Transverse colon (tissue), 4 donors: ENCODE data around the gene OLIG2. TPM values are rescaled to one million over a fixed set of nuclear protein-coding genes. Genes with fewer than 3 reads are reported as not detected.

Source experiments
- DNase-seq: peaks from one replicate; pipeline ENCODE4 v3.0.0-alpha.2; 2019
- H3K27ac ChIP-seq, 4 donors: fragments of 200-600 bp; sonication (generic); 2 replicates each; pipeline ENCODE4 v1.5.1; 2016 to 2018; ENCODE audit warnings: inconsistent platforms in 4 of 4
- H3K27me3 ChIP-seq: fragments of 200-600 bp; sonication (generic); 2 replicates; pipeline ENCODE4 v1.5.1; 2017; ENCODE audit warnings: inconsistent platforms
- H3K36me3 ChIP-seq, 4 donors: fragments of 200-600 bp; sonication (generic); 2 replicates each; pipeline ENCODE4 v1.5.1; 2017 to 2019; ENCODE audit warnings: inconsistent platforms in 4 of 4
- H3K4me1 ChIP-seq, 4 donors: fragments of 200-600 bp; sonication (generic); 2 replicates each; pipeline ENCODE4 v1.5.1; 2017 to 2020; ENCODE audit warnings: inconsistent platforms in 4 of 4
- H3K4me3 ChIP-seq, 4 donors: fragments of 200-600 bp; sonication (generic); 1 replicate in 1 of 4; 2 replicates in 3 of 4; pipeline versions ENCODE4 v1.5.1 to v1.6.1; 2017 to 2019; ENCODE audit warnings: inconsistent platforms in 4 of 4
- H3K9me3 ChIP-seq, 2 donors: fragments of 200-600 bp; sonication (generic); 2 replicates each; pipeline ENCODE4 v1.5.1; 2017 to 2019; ENCODE audit warnings: inconsistent platforms in 2 of 2
- CTCF ChIP-seq, 5 experiments: fragments of 200-600 bp in 3 of 5; fragments of 450-650 bp in 2 of 5; sonication (generic) in 3 of 5; IDR thresholded peaks; 1 replicate in 2 of 5; 2 replicates in 3 of 5; pipeline ENCODE4 v1.5.1; 2016 to 2017; ENCODE audit warnings: antibody characterized with exemption in 5 of 5, inconsistent platforms in 3 of 5, mild to moderate bottlenecking in 2 of 5, moderate library complexity in 1 of 5
- EP300 ChIP-seq: sonication (generic); formaldehyde crosslinking; IDR thresholded peaks from one replicate; pipeline ENCODE4 v1.6.1; 2017; ENCODE audit warnings: antibody characterized with exemption, low read depth
- POLR2A ChIP-seq: fragments of 450-650 bp; IDR thresholded peaks from one replicate; pipeline ENCODE4 v1.6.1; 2016; ENCODE audit warnings: antibody characterized with exemption, mild to moderate bottlenecking, moderate library complexity
- POLR2AphosphoS5 ChIP-seq, 3 donors: sonication (generic); formaldehyde crosslinking; IDR thresholded peaks; one replicate each; pipeline ENCODE4 v1.6.1; 2016; ENCODE audit warnings: antibody characterized with exemption in 3 of 3
- WGBS, 2 donors: methylation state at CpG; one replicate each; pipeline ENCODE4 v1.1.5; 2018; ENCODE audit warnings: low coverage in 1 of 2; 5-methylcytosine and 5-hydroxymethylcytosine counted together
- in situ Hi-C, 4 donors: fragments of 200-750 bp; cut with MboI; loops; one replicate each; pipeline versions ENCODE4 v1.15.0 to v1.15.1; 2017; ENCODE audit warnings: low sequenced_read_pairs in 3 of 4, low pct_ligation_motif_present in 1 of 4, low pct_unique_long_range_greater_than_20kb in 1 of 4
- intact Hi-C: fragments of 100-400 bp; cut with DNase I; formaldehyde crosslinking; loops from one replicate; pipeline ENCODE4 v1.15.1; 2023; ENCODE audit warnings: low total_unique reads
- total RNA-seq, 4 donors: library from RNA; depleted of rRNA; stranded (reverse); fragments of >200 nt; gene quantifications; one replicate each; pipeline ENCODE4 v1.1.0, GENCODE V29; 2016

The OLIG2 gene
- total RNA-seq, 4 donors from 2014 or later: not detected

- Histone ChIP-seq H3K4me3 (peak overlapping the region in 2 of 4 donors; percentile 17 to 46), H3K27ac (no peak overlapping the region), H3K27me3 (peaks cover 100% of the 10 kb centered on the region), H3K36me3 (no peaks in the 10 kb centered on the region), H3K4me1 (peaks cover 11 to 25% (median 24%) of the 10 kb centered on the region in 4 donors), H3K9me3 (peaks cover 0 to 6% of the 10 kb centered on the region in 2 donors)
- intact Hi-C loops (no loop called here), in situ Hi-C loops (no loop called here)
- TF ChIP-seq CTCF (IDR thresholded peaks at IDR 0.05) (no peak), POLR2AphosphoS5 (IDR thresholded peaks at IDR 0.05) (no peak), POLR2A (no peak), EP300 (no peak)
- WGBS, 2 donors: 0 to 4% methylated on average over 11 to 60 of the region's 69 CpGs
- no peak for DNase-seq
These were observed 45.4 kb downstream of the OLIG2 start for GRCh38 chr21:33070998-33071769.

GRCh38 chr21:33071770-33072306, 46.1 kb downstream of the OLIG2 start:
- TF ChIP-seq CTCF (IDR thresholded peaks at IDR 0.05) (no peak), EP300 (no peak), POLR2AphosphoS5 (IDR thresholded peaks at IDR 0.05) (no peak), POLR2A (no peak)
- WGBS, 2 donors: 2 to 6% methylated on average over 10 to 38 of the region's 38 CpGs
- peaks cover 0 to 6% of the 10 kb centered on the region in 2 donors for H3K9me3 ChIP-seq
- no peak overlapping the region for H3K27ac ChIP-seq
- H3K36me3 ChIP-seq: no peaks in the 10 kb centered on the region
- H3K4me3 ChIP-seq: peak overlapping the region in 2 of 4 donors; percentile 17 to 46
- intact Hi-C loops: no loop called here
- in situ Hi-C loops: no loop called here
- no peak for DNase-seq
- H3K4me1 ChIP-seq: peaks cover 11 to 25% (median 24%) of the 10 kb centered on the region in 4 donors
- peaks cover 100% of the 10 kb centered on the region for H3K27me3 ChIP-seq

- Histone ChIP-seq H3K27ac (no peak overlapping the region), H3K36me3 (no peaks in the 10 kb centered on the region), H3K4me3 (no peak overlapping the region), H3K4me1 (peaks cover 11 to 25% (median 24%) of the 10 kb centered on the region in 4 donors), H3K9me3 (peaks cover 0 to 6% of the 10 kb centered on the region in 2 donors), H3K27me3 (peaks cover 89% of the 10 kb centered on the region)
- intact Hi-C loops: no loop called here
- in situ Hi-C loops: no loop called here
- no peak for DNase-seq
- WGBS, 2 donors: 74 to 76% methylated on average over 4 of the region's 4 CpGs
- TF ChIP-seq CTCF (IDR thresholded peaks at IDR 0.05) (no peak), EP300 (no peak), POLR2A (no peak)
These were observed 47.9 kb downstream of the OLIG2 start for GRCh38 chr21:33073636-33074035.

- Histone ChIP-seq H3K9me3 (no peaks in the 10 kb centered on the region), H3K4me1 (peaks cover 7 to 20% (median 19%) of the 10 kb centered on the region in 4 donors), H3K4me3 (no peak overlapping the region), H3K36me3 (no peaks in the 10 kb centered on the region), H3K27ac (no peak overlapping the region), H3K27me3 (peaks cover 75% of the 10 kb centered on the region)
- DNase-seq: no peak
- WGBS, 2 donors: 40 to 54% methylated on average over 2 to 9 of the region's 9 CpGs
- intact Hi-C loops: no loop called here
- no peak for TF ChIP-seq POLR2A
- no peak for TF ChIP-seq EP300
- TF ChIP-seq POLR2AphosphoS5 (IDR thresholded peaks at IDR 0.05): no peak
- no peak for TF ChIP-seq CTCF (IDR thresholded peaks at IDR 0.05)
- in situ Hi-C loops: no loop called here
These were observed 49.4 kb downstream of the OLIG2 start for GRCh38 chr21:33075128-33075527.
